A673 (cell line): Measurements from ENCODE around the gene EPB41L4B. TPM values are rescaled to one million over a fixed set of nuclear protein-coding genes. Genes with fewer than 3 reads are reported as not detected.

ENCODE experiments used
- BruUV-seq: library from RNA; stranded (reverse); fragments of 400-500 nt; replicated peaks from 2 replicates; lab custom pipeline; 2021; lab: Mats Ljungman, UMichigan
- CTCF ChIA-PET: fragments of 300-600 bp; sonication (Branson Sonifier 250); formaldehyde crosslinking; loops from one replicate; lab custom pipeline; 2022; ENCODE audit warnings: antibody characterized with exemption; lab: Charles Lee
- POLR2A ChIA-PET: fragments of 300-600 bp; sonication (Branson Sonifier 250); formaldehyde crosslinking; loops from one replicate; lab custom pipeline; 2022; ENCODE audit warnings: antibody characterized with exemption; ENCODE audit not compliant: low non-redundant PET; lab: Charles Lee
- DNase-seq: peaks from one replicate; pipeline ENCODE4 v3.0.0-alpha.2; 2015; ENCODE audit warnings: low spot score
- H3K27ac ChIP-seq: fragments of 200-600 bp; sonication (generic); 2 replicates; pipeline ENCODE4 v1.5.1; 2016; ENCODE audit warnings: mixed run types, low read depth, mild to moderate bottlenecking, mixed read lengths, antibody characterized with exemption, low read length; ENCODE audit not compliant: poor library complexity, severe bottlenecking
- H3K27me3 ChIP-seq: fragments of 200-600 bp; sonication (generic); replicated peaks from 2 replicates; pipeline ENCODE4 v1.6.1; 2017; ENCODE audit warnings: mixed run types, low read depth, mild to moderate bottlenecking, mixed read lengths, antibody characterized with exemption, low read length; ENCODE audit not compliant: insufficient read depth, poor library complexity
- H3K36me3 ChIP-seq: fragments of 200-600 bp; sonication (generic); 2 replicates; pipeline ENCODE4 v1.6.1; 2016; ENCODE audit warnings: mixed run types, mild to moderate bottlenecking, mixed read lengths, antibody characterized with exemption, low read length; ENCODE audit not compliant: insufficient read depth, poor library complexity, severe bottlenecking
- H3K4me1 ChIP-seq: fragments of 200-600 bp; sonication (generic); 2 replicates; pipeline ENCODE4 v1.6.1; 2017; ENCODE audit warnings: mixed run types, mild to moderate bottlenecking, mixed read lengths, antibody characterized with exemption, low read length; ENCODE audit not compliant: insufficient read depth, poor library complexity, severe bottlenecking
- H3K4me3 ChIP-seq: fragments of 200-600 bp; sonication (generic); 2 replicates; pipeline ENCODE4 v1.5.1; 2016; ENCODE audit warnings: low read depth, mixed run types, mild to moderate bottlenecking, mixed read lengths, low read length; ENCODE audit not compliant: poor library complexity, severe bottlenecking
- H3K9me3 ChIP-seq: fragments of 200-600 bp; sonication (generic); 2 replicates; pipeline ENCODE4 v1.6.1; 2016; ENCODE audit warnings: mixed run types, low read depth, mild to moderate bottlenecking, mixed read lengths, antibody characterized with exemption, low read length; ENCODE audit not compliant: poor library complexity, severe bottlenecking
- EZH2 ChIP-seq: fragments of 200-600 bp; sonication (generic); IDR thresholded peaks from 2 replicates; pipeline ENCODE4 v1.6.1; 2017; ENCODE audit warnings: borderline replicate concordance, low read depth, mild to moderate bottlenecking, mixed read lengths, antibody characterized with exemption, low read length; ENCODE audit not compliant: poor library complexity, severe bottlenecking
- intact Hi-C: fragments of 100-400 bp; cut with micrococcal nuclease; formaldehyde crosslinking; loops from one replicate; pipeline ENCODE4 v1.10.0; 2022; ENCODE audit not compliant: unreplicated experiment
- total RNA-seq: library from RNA; stranded (reverse); gene quantifications from 2 replicates; pipeline ENCODE4 v1.2.3, GENCODE V29; 2021
- TF ChIP-seq, protein P1 (sequence below): fragments of 300-800, 200-600 bp; sonication (generic); conservative IDR thresholded peaks from 2 replicates; pipeline ENCODE4 v1.5.1; 2017; ENCODE audit warnings: low read depth, mild to moderate bottlenecking, antibody characterized with exemption, low read length, moderate library complexity, mixed read lengths

The EPB41L4B gene
- total RNA-seq, 1 experiment from 2014 or later, result not detected

DNA sequence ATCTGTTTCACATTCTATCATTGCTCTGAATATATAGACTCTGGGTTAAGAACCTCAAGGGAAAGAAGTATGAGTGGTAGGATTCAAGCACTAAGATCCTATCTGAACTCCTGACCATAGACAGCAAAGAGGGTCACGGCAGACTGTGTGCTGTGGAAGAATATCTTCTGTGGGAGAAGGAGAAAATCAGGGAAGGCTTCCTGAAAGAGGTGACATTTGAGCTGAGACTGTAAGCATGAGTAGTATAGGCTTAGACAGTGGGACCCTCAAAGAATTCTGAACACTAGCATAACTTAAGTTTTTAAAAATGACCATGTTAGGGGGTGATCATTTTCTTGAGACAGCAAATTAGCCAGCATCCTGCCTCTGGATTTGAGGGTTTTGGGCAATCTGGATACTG, 157.7 kb downstream of the EPB41L4B start:
- Histone ChIP-seq H3K36me3 (no peaks in the 10 kb centered on the region), H3K4me3 (no peak overlapping the region), H3K27ac (no peak overlapping the region), H3K4me1 (no peaks in the 10 kb centered on the region), H3K9me3 (no peaks in the 10 kb centered on the region), H3K27me3 (peaks cover 47% of the 10 kb centered on the region)
- intact Hi-C loops, result no loop called here
- ChIA-PET CTCF (no interaction called here), POLR2A (no interaction called here)
- no TSS peak for BruUV-seq
- DNase-seq, result no peak
- TF ChIP-seq, protein P1, sequence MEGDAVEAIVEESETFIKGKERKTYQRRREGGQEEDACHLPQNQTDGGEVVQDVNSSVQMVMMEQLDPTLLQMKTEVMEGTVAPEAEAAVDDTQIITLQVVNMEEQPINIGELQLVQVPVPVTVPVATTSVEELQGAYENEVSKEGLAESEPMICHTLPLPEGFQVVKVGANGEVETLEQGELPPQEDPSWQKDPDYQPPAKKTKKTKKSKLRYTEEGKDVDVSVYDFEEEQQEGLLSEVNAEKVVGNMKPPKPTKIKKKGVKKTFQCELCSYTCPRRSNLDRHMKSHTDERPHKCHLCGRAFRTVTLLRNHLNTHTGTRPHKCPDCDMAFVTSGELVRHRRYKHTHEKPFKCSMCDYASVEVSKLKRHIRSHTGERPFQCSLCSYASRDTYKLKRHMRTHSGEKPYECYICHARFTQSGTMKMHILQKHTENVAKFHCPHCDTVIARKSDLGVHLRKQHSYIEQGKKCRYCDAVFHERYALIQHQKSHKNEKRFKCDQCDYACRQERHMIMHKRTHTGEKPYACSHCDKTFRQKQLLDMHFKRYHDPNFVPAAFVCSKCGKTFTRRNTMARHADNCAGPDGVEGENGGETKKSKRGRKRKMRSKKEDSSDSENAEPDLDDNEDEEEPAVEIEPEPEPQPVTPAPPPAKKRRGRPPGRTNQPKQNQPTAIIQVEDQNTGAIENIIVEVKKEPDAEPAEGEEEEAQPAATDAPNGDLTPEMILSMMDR, result no peak
- TF ChIP-seq EZH2, result no peak

DNA sequence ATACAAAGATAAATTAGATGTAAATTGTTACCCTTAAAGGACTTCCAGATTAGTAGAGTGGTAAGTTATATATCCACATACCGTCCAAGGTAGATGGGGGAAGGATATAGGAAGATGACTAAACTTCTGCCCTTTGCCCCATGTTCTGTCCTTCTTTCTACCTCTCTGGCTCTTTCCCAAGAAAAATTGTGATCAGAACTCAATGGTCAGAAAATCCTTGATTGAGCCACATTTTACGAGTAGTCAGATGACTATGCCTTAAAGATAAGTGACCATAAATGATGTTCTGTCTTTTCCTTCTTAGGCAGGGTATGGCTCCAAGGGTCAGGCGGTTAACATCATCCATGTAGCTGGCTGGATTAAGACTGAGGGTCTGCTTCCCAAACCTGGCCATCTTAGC, 158.2 kb downstream of the EPB41L4B start:
- H3K36me3 ChIP-seq, result no peaks in the 10 kb centered on the region
- BruUV-seq, result no TSS peak
- peaks cover 42% of the 10 kb centered on the region for H3K27me3 ChIP-seq
- no peak for DNase-seq
- no peak overlapping the region for H3K27ac ChIP-seq
- no peaks in the 10 kb centered on the region for H3K9me3 ChIP-seq
- H3K4me3 ChIP-seq, result no peak overlapping the region
- POLR2A ChIA-PET, result no interaction called here
- TF ChIP-seq, protein P1, result no peak
- TF ChIP-seq EZH2, result no peak
- H3K4me1 ChIP-seq, result no peaks in the 10 kb centered on the region
- intact Hi-C loops, result no loop called here
- CTCF ChIA-PET, result no interaction called here

DNA sequence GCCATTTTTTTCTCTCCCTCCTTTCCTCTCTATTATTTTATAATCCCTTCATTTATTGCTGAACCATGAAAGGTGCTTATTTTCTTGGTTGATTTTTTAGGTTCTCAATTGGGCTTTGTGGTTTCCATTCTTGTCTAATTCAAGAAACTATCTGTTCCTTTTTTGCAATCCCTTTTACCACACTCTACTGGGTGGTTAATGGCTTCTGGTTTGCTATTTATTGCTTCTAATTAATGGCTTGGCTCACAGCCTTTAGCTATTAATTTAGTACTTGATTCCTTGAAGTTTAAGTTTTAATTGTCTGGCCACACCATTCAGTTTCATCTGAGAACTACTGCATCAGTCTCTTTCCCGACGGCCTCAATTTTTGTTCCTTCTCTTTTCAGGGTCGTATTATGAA, 159.4 kb downstream of the EPB41L4B start:
- Histone ChIP-seq H3K4me3 (no peak overlapping the region), H3K27ac (no peak overlapping the region), H3K9me3 (no peaks in the 10 kb centered on the region), H3K27me3 (peaks cover 34% of the 10 kb centered on the region), H3K4me1 (no peaks in the 10 kb centered on the region), H3K36me3 (no peaks in the 10 kb centered on the region)
- TF ChIP-seq, protein P1, result no peak
- TF ChIP-seq EZH2, result no peak
- BruUV-seq, result no TSS peak
- POLR2A ChIA-PET, result no interaction called here
- intact Hi-C loops, result no loop called here
- CTCF ChIA-PET, result no interaction called here
- no peak for DNase-seq
